Heart left ventricle (tissue), 16 donors: Measurements from ENCODE around the gene NOTUM. TPM values are rescaled to one million over a fixed set of nuclear protein-coding genes. Genes with fewer than 3 reads are reported as not detected.

ENCODE experiments used
- ATAC-seq, 4 donors: fragments of 200-7000 bp; cut with Tn5 transposase; one replicate each; pipeline ENCODE4 v1.9.1; 2020 to 2022; ENCODE audit warnings: moderate library complexity in 4 of 4, mild to moderate bottlenecking in 3 of 4, moderate number of reproducible peaks in 1 of 4
- DNase-seq, 5 donors: peaks; one replicate each; pipeline ENCODE4 v3.0.0-alpha.2; 2020
- H3K27ac ChIP-seq, 12 donors: fragments of 200-600 bp; sonication (generic) in 4 of 12; one replicate each; pipeline versions ENCODE4 v1.5.0 to v1.8.0; 2016 to 2022; ENCODE audit warnings: mild to moderate bottlenecking in 2 of 12
- H3K27me3 ChIP-seq, 9 donors: fragments of 200-600 bp; sonication (generic) in 2 of 9; one replicate each; pipeline versions ENCODE4 v1.5.1 to v1.8.0; 2016 to 2022; ENCODE audit warnings: mild to moderate bottlenecking in 3 of 9
- H3K36me3 ChIP-seq, 9 donors: fragments of 200-600 bp; sonication (generic) in 2 of 9; one replicate each; pipeline versions ENCODE4 v1.5.0 to v1.8.0; 2018 to 2022; ENCODE audit warnings: mild to moderate bottlenecking in 2 of 9
- H3K4me1 ChIP-seq, 12 donors: fragments of 200-600 bp; sonication (generic) in 4 of 12; one replicate each; pipeline versions ENCODE4 v1.5.0 to v1.8.0; 2016 to 2022; ENCODE audit warnings: mild to moderate bottlenecking in 3 of 12
- H3K4me3 ChIP-seq, 12 donors: fragments of 200-600 bp; sonication (generic) in 4 of 12; one replicate each; pipeline versions ENCODE4 v1.5.0 to v1.8.0; 2017 to 2022; ENCODE audit warnings: mild to moderate bottlenecking in 9 of 12, moderate library complexity in 4 of 12
- H3K9me3 ChIP-seq, 12 donors: fragments of 200-600 bp; sonication (generic) in 4 of 12; one replicate each; pipeline versions ENCODE4 v1.5.0 to v1.8.0; 2016 to 2022; ENCODE audit warnings: mild to moderate bottlenecking in 1 of 12
- POLR2A ChIP-seq, 2 donors: fragments of 450-650 bp; IDR thresholded peaks; one replicate each; pipeline ENCODE4 v1.6.1; 2017; ENCODE audit warnings: antibody characterized with exemption in 2 of 2, mild to moderate bottlenecking in 2 of 2, moderate library complexity in 2 of 2
- WGBS, 4 donors: extraction: QIAGEN DNeasy Blood & Tissue Kit in 2 of 4; methylation state at CpG; one replicate each; pipeline versions ENCODE4 v1.1.5 to v1.1.7; 2013 to 2018; 5-methylcytosine and 5-hydroxymethylcytosine counted together
- intact Hi-C, 10 donors: fragments of 100-400 bp; cut with DNase I; formaldehyde crosslinking; loops; one replicate each; pipeline versions ENCODE4 v1.11.1 to v1.14.2; 2022
- polyA plus RNA-seq, 2 donors: library from polyadenylated mRNA; stranded (reverse); fragments of 200-250 nt; gene quantifications; one replicate each; pipeline ENCODE4 v1.2.3, GENCODE V29; 2013
- total RNA-seq, 9 donors: library from RNA; depleted of rRNA in 2 of 9; stranded (reverse); fragments of >200 nt in 2 of 9; fragmentation: NEBNext Ultra II Directional in 3 of 9; extraction: Animal tissue kit (Norgen Biotek cat#: 25700) in 3 of 9; gene quantifications; one replicate each; pipeline versions ENCODE4 v1.1.0 to v1.2.4, GENCODE V29; 2016 to 2023
- TF ChIP-seq, protein P1 (sequence below), 12 donors: fragments of 200-600 bp; sonication (generic) in 4 of 12; IDR thresholded peaks; one replicate each; pipeline versions ENCODE4 v1.5.0 to v1.8.0; 2018 to 2022; ENCODE audit warnings: antibody characterized with exemption in 12 of 12, mild to moderate bottlenecking in 5 of 12
- donor health status: ischemic (EF 13 %, LVEDD 7.1; RV severe dilation, severe dysfunction).
- donor health status: healthy with polysubstance abuse.
- donor health status: DM: no; HTN: yes; CAD: no.
- donor health status: DM: no; HTN: no; CAD: no.
- donor health status: ischemic (EF 25% LVEDD 6.9; RV normal size, moderate dysfunction).
- donor health status: ischemic (EF 25% LVEDD 5.7; RV mildly dilated, moderate dysfunction).
- donor health status: healthy.
- donor health status: DM: yes; HTN: yes; CAD: no.
- donor health status: ischemic (EF 35%, LVEDD 5.7; RV mildly dilated, moderate dysfunction).
- donor health status: nonischemic (EF 11% LVEDD 7.7; RV severe dilation, severe dysfunction).
- donor health status: DM: yes; HTN: yes; CAD: no.
- donor health status: PGD.
- donor health status: ischemic (EF 29% LVEDD 5.4; RV normal size, mild dysfunction).
- donor health status: nonischemic (EF 23%, LVEDD 6.1; RV moderate dilation, normal function).

The NOTUM gene
- total and polyA plus RNA-seq, 11 donors = 0.25 to 1.6 (median 0.56) TPM; not detected in 3

DNA sequence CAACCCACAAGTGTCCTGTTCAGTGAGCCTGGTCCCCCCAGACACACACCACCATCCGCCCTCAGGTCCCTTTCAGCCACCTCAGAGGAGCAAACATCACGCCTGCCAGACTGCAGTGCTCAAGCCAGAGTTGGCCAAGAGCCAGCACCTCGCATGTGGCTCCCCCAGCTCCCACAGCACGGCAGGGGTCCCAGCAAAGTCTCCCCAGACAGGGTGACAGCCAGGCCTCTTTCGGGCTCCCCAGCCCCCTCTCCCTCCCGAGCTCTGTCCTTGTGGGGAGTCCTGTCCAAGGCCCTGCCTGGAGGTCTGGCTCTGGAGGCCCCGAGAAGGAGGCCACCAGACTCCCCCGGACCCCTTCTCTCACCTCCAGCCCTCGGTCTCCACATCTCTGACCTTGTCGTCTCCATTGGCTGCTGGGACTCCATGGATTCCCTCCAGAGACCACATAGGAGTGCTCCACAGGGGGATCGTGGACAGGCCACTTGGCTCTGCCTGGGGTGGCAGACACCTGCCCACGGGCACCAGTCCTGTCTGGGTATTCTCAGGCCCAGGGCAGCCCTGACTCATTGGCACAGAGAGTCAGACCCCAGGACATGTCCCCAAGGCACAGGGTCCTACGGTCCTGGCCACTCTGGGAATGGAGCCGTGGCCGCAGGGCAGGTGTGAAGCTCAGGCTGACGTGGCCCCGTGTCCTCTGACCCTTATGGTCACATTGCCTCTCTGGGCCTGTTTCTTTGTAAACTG lies 12.2 kb downstream of the NOTUM start:
- TF ChIP-seq, protein P1, sequence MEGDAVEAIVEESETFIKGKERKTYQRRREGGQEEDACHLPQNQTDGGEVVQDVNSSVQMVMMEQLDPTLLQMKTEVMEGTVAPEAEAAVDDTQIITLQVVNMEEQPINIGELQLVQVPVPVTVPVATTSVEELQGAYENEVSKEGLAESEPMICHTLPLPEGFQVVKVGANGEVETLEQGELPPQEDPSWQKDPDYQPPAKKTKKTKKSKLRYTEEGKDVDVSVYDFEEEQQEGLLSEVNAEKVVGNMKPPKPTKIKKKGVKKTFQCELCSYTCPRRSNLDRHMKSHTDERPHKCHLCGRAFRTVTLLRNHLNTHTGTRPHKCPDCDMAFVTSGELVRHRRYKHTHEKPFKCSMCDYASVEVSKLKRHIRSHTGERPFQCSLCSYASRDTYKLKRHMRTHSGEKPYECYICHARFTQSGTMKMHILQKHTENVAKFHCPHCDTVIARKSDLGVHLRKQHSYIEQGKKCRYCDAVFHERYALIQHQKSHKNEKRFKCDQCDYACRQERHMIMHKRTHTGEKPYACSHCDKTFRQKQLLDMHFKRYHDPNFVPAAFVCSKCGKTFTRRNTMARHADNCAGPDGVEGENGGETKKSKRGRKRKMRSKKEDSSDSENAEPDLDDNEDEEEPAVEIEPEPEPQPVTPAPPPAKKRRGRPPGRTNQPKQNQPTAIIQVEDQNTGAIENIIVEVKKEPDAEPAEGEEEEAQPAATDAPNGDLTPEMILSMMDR (IDR thresholded peaks at IDR 0.05) = no peak
- no peak for TF ChIP-seq POLR2A (IDR thresholded peaks at IDR 0.05)
- H3K27ac ChIP-seq = no peak overlapping the region
- no peaks in the 10 kb centered on the region for H3K36me3 ChIP-seq
- H3K27me3 ChIP-seq = peaks cover 0 to 7% (median 0%) of the 10 kb centered on the region in 9 donors
- intact Hi-C loops = no loop called here
- H3K4me1 ChIP-seq = no peaks in the 10 kb centered on the region
- no peak overlapping the region for H3K4me3 ChIP-seq
- no peaks in the 10 kb centered on the region for H3K9me3 ChIP-seq
- peak in 1 of 5 donors; percentile 44 for DNase-seq
- peak in 3 of 4 donors; percentile 9 to 17 (median 15) for ATAC-seq
- 77 to 81% (median 80%) methylated on average over 11 to 17 of the region's 17 CpGs for WGBS, 4 donors

DNA sequence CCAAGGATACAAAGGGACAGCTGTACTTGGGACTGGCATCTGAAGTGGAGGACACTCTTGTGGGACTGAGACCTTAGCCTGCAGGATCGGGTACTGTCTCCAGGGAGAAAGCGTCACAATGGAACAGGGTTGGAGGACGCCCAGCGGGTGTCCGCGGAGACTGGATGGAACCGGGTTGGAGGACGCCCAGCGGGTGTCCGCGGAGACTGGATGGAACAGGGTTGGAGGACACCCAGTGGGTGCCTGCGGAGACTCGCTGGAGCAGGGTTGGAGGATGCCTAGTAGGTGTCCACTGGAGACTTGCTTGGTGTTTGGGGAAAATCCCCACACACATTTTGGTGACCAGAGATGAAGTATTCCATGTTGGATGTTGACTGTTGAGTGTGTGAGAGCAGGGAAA lies 13.8 kb downstream of the NOTUM start, which contains the start of gene MYADML2:
TSS of gene MYADML2 (minus strand) at position 45 of the 400 bp plus-strand sequence. CDS start 5,492 bp downstream, outside the sequence.
- intact Hi-C loops = no loop called here
- no peak for DNase-seq
- no peak within 1 kb of the TSS for H3K27ac ChIP-seq

DNA sequence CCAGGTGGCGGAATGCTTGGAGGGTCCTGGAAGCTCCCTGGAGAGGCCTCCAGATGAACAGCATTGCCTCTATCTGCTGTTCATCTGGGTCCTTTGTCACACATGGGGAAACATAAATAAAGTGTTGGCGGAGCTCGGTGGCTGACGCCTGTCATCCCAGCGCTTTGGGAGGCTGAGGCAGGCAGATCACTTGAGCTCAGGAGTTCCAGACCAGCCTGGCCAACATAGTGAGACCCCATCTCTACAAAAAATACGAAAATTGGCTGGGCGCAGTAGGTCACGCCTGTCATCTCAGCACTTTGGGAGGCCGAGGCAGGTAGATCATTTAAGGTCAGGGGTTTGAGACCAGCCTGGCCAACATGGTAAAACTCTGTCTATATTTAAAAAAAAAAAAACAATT lies 16.1 kb downstream of the NOTUM start:
- no peak for ATAC-seq
- Histone ChIP-seq H3K9me3 (no peaks in the 10 kb centered on the region), H3K4me3 (no peak overlapping the region), H3K36me3 (no peaks in the 10 kb centered on the region), H3K4me1 (peaks cover 0 to 21% (median 16%) of the 10 kb centered on the region in 12 donors), H3K27me3 (peaks cover 0 to 11% (median 0%) of the 10 kb centered on the region in 9 donors), H3K27ac (no peak overlapping the region)
- DNase-seq = no peak
- intact Hi-C loops = no loop called here
- TF ChIP-seq, protein P1 (IDR thresholded peaks at IDR 0.05) = no peak
- TF ChIP-seq POLR2A (IDR thresholded peaks at IDR 0.05) = no peak
- 75 to 87% (median 85%) methylated on average over 5 to 9 of the region's 9 CpGs for WGBS, 4 donors

More for the DNA sequence above, 13.8 kb downstream of the NOTUM start, which contains the start of gene MYADML2:
- Histone ChIP-seq H3K4me1 (no peaks in the 10 kb centered on the region), H3K9me3 (no peaks in the 10 kb centered on the region), H3K27me3 (peaks cover 0 to 11% (median 0%) of the 10 kb centered on the region in 9 donors), H3K36me3 (no peaks in the 10 kb centered on the region), H3K4me3 (no peak within 1 kb of the TSS)
- 76 to 87% (median 85%) methylated on average over 13 of the region's 13 CpGs for WGBS, 4 donors
- TF ChIP-seq, protein P1 (IDR thresholded peaks at IDR 0.05) = no peak
- TF ChIP-seq POLR2A (IDR thresholded peaks at IDR 0.05) = no peak
- no peak for ATAC-seq

DNA sequence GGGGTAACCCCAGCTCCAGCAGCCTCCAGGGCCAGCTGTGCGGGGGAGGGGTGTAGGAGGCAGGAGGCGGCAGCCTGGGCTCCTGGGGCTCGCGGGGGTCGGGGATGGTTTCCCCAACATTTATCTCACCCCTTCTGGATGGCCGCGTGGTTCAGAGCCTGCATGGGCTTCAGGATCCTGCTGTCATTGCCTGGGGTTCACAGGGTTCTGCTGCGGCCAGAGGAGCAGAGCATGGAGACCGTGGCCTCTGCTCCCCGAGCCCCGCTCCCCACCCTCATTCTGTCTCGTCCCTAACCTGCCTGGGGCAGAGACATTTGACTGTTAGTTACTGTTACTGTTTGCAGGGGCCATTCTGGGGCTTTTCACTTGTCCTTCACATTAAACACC lies 18.8 kb downstream of the NOTUM start:
- H3K27ac ChIP-seq = peak overlapping the region in 11 of 12 donors; percentile 12 to 92 (median 77)
- DNase-seq (no peak), ATAC-seq (peak; percentile 1 to 31 (median 10))
- H3K9me3 ChIP-seq = no peaks in the 10 kb centered on the region
- WGBS, 4 donors = 20 to 43% (median 31%) methylated on average over 7 to 11 of the region's 12 CpGs
- H3K36me3 ChIP-seq = no peaks in the 10 kb centered on the region
- peak overlapping the region in 11 of 12 donors; percentile 27 to 60 (median 47) for H3K4me3 ChIP-seq
- intact Hi-C loops = no loop called here
- H3K4me1 ChIP-seq = peaks cover 0 to 42% (median 21%) of the 10 kb centered on the region in 12 donors
- TF ChIP-seq, protein P1 (IDR thresholded peaks at IDR 0.05) = no peak
- no peak for TF ChIP-seq POLR2A (IDR thresholded peaks at IDR 0.05)
- H3K27me3 ChIP-seq = peaks cover 0 to 11% (median 0%) of the 10 kb centered on the region in 9 donors
